ENCODE results near the gene ENAH.
A peak's percentile ranks its signal among the peaks of the same experiment; 100 is the strongest.
"Not testable (repeated sequence)": the region's sequence is repeated elsewhere in the genome, so short reads cannot be mapped to it uniquely, and the experiment has no call there.

The ENAH gene

GRCh38 chr1:225485226-225485625, 167.7 kb downstream of the ENAH start:
- no peak for DNase-seq

GRCh38 chr1:225484657-225485214, 168.2 kb downstream of the ENAH start:
- no peak for DNase-seq

GRCh38 chr1:225483818-225484656, 168.9 kb downstream of the ENAH start:
- DNase-seq, result no peak

- DNase-seq, result peak; percentile 69
Measured at GRCh38 chr1:225482421-225482950, 170.4 kb downstream of the ENAH start.

GRCh38 chr1:225481738-225482137, 171.2 kb downstream of the ENAH start:
- no peak for DNase-seq

GRCh38 chr1:225480825-225481434, 172.0 kb downstream of the ENAH start:
- DNase-seq, result no peak

GRCh38 chr1:225479996-225480720, 172.8 kb downstream of the ENAH start:
- DNase-seq, result no peak

GRCh38 chr1:225479341-225479740, 173.6 kb downstream of the ENAH start:
- DNase-seq, result no peak

DNA sequence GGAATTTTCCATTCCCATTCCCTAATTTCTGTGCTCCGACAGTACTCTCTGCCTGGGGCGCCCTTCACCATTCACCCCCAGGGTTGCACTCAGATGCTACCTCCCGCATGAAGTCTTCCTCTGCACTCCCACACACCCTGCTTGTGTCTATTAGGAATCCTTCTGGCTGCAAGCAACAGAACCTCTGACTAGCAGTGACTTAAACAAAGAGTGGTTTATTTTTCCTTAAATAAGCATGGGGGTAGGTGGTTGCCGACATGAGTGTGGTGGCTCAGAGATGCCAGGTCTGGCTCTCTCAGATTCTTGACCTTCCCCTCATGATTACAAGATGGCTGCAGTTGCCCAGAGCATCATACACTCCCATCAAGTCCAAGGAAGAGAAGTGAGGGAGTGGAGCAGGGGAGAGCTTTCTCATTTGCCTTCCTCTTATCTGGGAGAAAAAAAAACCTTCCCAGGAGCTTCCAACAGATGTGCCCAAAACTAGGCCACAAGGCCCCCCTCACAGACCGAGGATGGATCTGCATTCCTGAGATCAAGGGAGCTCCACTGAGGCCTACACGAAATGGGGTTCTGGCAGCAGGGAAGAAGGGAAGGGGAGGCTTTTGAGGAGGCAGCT, 175.5 kb downstream of the ENAH start:
- no peak for DNase-seq

GRCh38 chr1:225476538-225476988, 176.4 kb downstream of the ENAH start:
- no peak for DNase-seq

- no peak for DNase-seq
Measured at GRCh38 chr1:225476100-225476511, 176.8 kb downstream of the ENAH start.

GRCh38 chr1:225474986-225475820, 177.7 kb downstream of the ENAH start:
- peak; percentile 60 for DNase-seq

GRCh38 chr1:225474439-225474985, 178.4 kb downstream of the ENAH start:
- no peak for DNase-seq

DNA sequence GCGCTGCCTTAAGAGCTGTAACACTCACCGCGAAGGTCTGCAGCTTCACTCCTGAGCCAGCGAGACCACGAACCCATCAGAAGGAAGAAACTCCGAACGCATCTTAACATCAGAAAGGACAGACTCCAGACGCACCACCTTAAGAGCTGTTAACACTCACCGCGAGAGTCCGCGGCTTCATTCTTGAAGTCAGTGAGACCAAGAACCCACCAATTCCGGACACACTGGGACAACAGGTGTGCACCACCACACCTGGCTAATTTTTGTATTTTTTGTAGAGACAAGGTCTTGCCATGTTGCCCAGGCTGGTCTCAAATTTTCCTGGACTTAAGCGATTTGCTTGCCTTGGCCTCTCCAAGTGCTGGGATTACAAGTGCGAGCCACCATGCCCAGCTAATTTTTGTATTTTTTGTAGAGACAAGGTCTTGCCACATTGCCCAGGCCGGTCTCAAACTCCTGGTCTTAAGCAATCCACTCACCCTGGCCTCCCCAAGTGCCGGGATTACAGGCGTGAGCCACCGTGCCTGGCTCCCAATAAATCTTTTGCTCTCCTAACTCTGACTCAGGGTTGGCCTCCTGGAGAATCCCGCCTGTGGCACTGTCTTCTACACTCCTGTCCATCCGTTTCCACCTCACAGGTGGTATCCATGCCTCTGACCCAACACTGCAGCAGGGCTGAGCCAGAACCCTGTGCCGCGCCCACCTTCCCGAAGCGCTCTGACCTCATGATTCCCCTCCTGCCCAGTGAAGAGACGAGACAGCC, 179.1 kb downstream of the ENAH start:
- DNase-seq, result not testable (repeated sequence)

GRCh38 chr1:225473266-225473665, 179.7 kb downstream of the ENAH start:
- DNase-seq, result not testable (repeated sequence)

DNA sequence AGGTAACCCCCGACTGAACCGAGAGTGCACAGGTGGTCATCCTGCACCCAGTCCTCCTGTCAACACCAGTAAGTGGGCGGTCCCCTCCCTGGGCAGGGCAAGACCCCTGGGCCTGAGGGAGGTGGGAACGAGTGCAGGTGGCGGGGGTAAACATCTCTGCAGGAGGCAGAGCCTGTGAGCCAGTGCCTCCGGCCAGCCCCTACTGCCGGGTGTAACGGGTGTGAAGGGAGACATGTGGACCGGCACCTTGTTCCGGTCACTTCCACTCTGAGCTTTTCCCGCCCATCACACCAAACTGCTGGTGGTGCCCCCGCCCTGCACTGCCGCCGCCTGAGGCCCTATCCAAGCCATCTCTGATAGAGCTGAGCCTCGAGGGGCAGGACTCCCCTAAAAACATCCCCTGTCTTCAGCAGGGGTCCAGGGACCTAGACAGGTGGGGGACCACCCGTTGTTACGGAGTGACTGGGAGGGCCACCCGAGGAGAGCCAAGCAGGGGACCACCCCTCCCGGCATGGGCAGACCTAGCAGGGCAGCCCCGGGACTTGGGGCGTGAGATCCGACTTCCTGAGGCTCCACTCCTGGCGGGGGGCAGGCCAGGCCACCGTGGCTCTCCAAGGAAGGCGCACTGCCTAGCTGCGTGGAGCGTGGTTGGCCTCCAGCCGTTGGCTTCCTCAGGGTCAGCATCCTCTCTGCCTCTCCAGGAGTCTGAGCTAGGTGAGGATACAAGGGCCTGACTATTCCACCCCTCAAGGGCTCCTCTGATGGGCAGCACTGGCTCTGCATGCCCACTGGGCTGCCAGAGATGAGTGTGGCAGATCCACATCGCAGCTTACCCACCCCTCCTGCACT, 181.2 kb downstream of the ENAH start:
- no peak for DNase-seq

DNA sequence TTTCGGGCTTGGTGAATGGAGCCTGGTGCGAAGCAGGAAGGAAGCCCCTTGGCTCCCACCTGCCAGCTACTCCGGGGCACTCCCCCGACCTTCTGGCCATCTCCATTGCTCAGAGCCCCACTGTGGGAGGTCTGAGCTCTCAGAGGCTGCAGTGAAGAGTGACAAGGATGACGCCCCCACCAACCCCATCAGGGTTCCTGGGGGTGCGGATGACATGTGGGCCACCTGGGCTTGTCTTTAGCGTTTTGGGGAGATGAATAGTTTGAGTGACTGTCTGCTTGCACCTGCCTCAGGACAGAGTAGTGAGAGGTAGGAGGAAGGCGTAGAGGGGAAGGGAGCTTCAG, 181.8 kb downstream of the ENAH start:
- no peak for DNase-seq

- no peak for DNase-seq
Measured at GRCh38 chr1:225470211-225471108, 182.5 kb downstream of the ENAH start.

All from fibroblast of skin of back (primary cell).